SK-N-SH (cell line): ENCODE data around the gene DPF3. TPM values are rescaled to one million over a fixed set of nuclear protein-coding genes. Genes with fewer than 3 reads are reported as not detected.

Source experiments
- CTCF ChIA-PET: fragments of 300-600, 350-600 bp; formaldehyde crosslinking; extraction: SDS; loops from one replicate; lab custom pipeline; 2021; lab: Yijun Ruan, JAX
- POLR2A ChIA-PET: fragments of 350-600 bp; sonication (Branson Sonifier 250); formaldehyde crosslinking; extraction: SDS; loops from one replicate; lab custom pipeline; 2020; ENCODE audit warnings: antibody characterized with exemption, inconsistent platforms; lab: Yijun Ruan, JAX
- DNase-seq: peaks from one replicate; pipeline ENCODE4 v3.0.0; 2012
- H2AFZ ChIP-seq: fragments of 200-600 bp; sonication (generic); 2 replicates; pipeline ENCODE4 v1.8.1; 2016; ENCODE audit warnings: antibody characterized with exemption, mild to moderate bottlenecking, low read depth
- H3F3A ChIP-seq: fragments of 200-600 bp; sonication (generic); replicated peaks from 2 replicates; pipeline ENCODE3; 2016; ENCODE audit warnings: antibody characterized with exemption, mild to moderate bottlenecking; ENCODE audit not compliant: insufficient read depth
- H3K27ac ChIP-seq, 2 experiments: fragments of 200-500 bp in 1 of 2; fragments of 200-600 bp in 1 of 2; sonication (Bioruptor generic) in 1 of 2; sonication (generic), shearing (Covaris generic) in 1 of 2; 2 replicates each; pipeline versions ENCODE4 v1.5.1 to v1.6.1; 2014 to 2016; ENCODE audit warnings: low read depth in 2 of 2, inconsistent platforms in 1 of 2, low read length in 1 of 2, mild to moderate bottlenecking in 1 of 2, mixed read lengths in 1 of 2
- H3K27me3 ChIP-seq: fragments of 200-600 bp; sonication (generic), shearing (Covaris generic); 2 replicates; pipeline ENCODE4 v1.6.1; 2016; ENCODE audit warnings: mixed run types; ENCODE audit not compliant: insufficient read depth
- H3K36me3 ChIP-seq, 2 experiments: fragments of 200-500 bp in 1 of 2; fragments of 200-600 bp in 1 of 2; sonication (Bioruptor generic) in 1 of 2; sonication (generic) in 1 of 2; replicated peaks in 1 of 2; 2 replicates each; pipeline versions ENCODE3 to v1.5.1; 2014 to 2016; ENCODE audit warnings: low read length in 1 of 2, mild to moderate bottlenecking in 1 of 2; ENCODE audit not compliant: insufficient read depth in 2 of 2, control insufficient read depth in 1 of 2
- H3K4me1 ChIP-seq, 2 experiments: fragments of 200-500 bp in 1 of 2; fragments of 200-600 bp in 1 of 2; sonication (Bioruptor generic) in 1 of 2; sonication (generic), shearing (Covaris generic) in 1 of 2; 2 replicates each; pipeline versions ENCODE4 v1.5.1 to v1.6.1; 2014 to 2016; ENCODE audit warnings: low read depth in 1 of 2, low read length in 1 of 2, mixed run types in 1 of 2; ENCODE audit not compliant: insufficient read depth in 2 of 2, control insufficient read depth in 1 of 2
- H3K4me2 ChIP-seq: fragments of 200-600 bp; sonication (generic), shearing (Covaris generic); 2 replicates; pipeline ENCODE4 v1.6.1; 2017; ENCODE audit warnings: mixed run types
- H3K4me3 ChIP-seq, 2 experiments: fragments of 200-500 bp in 1 of 2; fragments of 200-600 bp in 1 of 2; sonication (Bioruptor generic) in 1 of 2; sonication (generic), shearing (Covaris generic) in 1 of 2; 2 replicates each; pipeline versions ENCODE4 v1.5.1 to v1.8.1; 2014 to 2016; ENCODE audit warnings: low read depth in 2 of 2, inconsistent platforms in 1 of 2, low read length in 1 of 2, mild to moderate bottlenecking in 1 of 2, mixed read lengths in 1 of 2, moderate library complexity in 1 of 2
- H3K79me2 ChIP-seq: fragments of 200-600 bp; sonication (generic); 2 replicates; pipeline ENCODE4 v1.8.1; 2017; ENCODE audit warnings: mild to moderate bottlenecking; ENCODE audit not compliant: insufficient read depth
- H3K9ac ChIP-seq: fragments of 200-600 bp; sonication (generic); 2 replicates; pipeline ENCODE4 v1.6.1; 2017; ENCODE audit warnings: mixed run types
- H3K9me2 ChIP-seq: fragments of 200-600 bp; sonication (generic); 2 replicates; pipeline ENCODE4 v1.6.1; 2017; ENCODE audit warnings: mixed run types
- H3K9me3 ChIP-seq: fragments of 200-600 bp; sonication (generic); 2 replicates; pipeline ENCODE4 v1.6.1; 2017; ENCODE audit warnings: mixed run types, mild to moderate bottlenecking, moderate library complexity
- H4K20me1 ChIP-seq: fragments of 200-600 bp; sonication (generic); 2 replicates; pipeline ENCODE4 v1.6.1; 2017; ENCODE audit warnings: mild to moderate bottlenecking, mixed run types; ENCODE audit not compliant: insufficient read depth
- CTCF ChIP-seq: fragments of 200-600 bp; sonication (generic); IDR thresholded peaks from 2 replicates; pipeline ENCODE4 v1.6.1; 2017; ENCODE audit warnings: antibody characterized with exemption, mild to moderate bottlenecking, moderate library complexity
- EZH2phosphoT487 ChIP-seq: fragments of 200-600 bp; sonication (generic); IDR thresholded peaks from 2 replicates; pipeline ENCODE4 v1.6.1; 2017; ENCODE audit warnings: low read depth, mixed run types, mild to moderate bottlenecking, antibody characterized with exemption, moderate library complexity, borderline replicate concordance
- IRF3 ChIP-seq: fragments of 150-350 bp; IDR thresholded peaks from 2 replicates; pipeline ENCODE4 v1.6.1; 2016; ENCODE audit warnings: mild to moderate bottlenecking, low read depth, low read length
- NFIC ChIP-seq: IDR thresholded peaks from 2 replicates; pipeline ENCODE4 v1.4.0; 2012; ENCODE audit warnings: borderline replicate concordance
- RFX5 ChIP-seq: IDR thresholded peaks from 2 replicates; pipeline ENCODE4 v1.6.1; 2012; ENCODE audit warnings: mild to moderate bottlenecking, improper control_type of control experiment, low read length
- TAF1 ChIP-seq: IDR thresholded peaks from 2 replicates; pipeline ENCODE4 v1.6.1; 2012; ENCODE audit warnings: low read depth, mild to moderate bottlenecking, low read length, moderate library complexity, borderline replicate concordance
- ZBTB33 ChIP-seq: IDR thresholded peaks from 2 replicates; pipeline ENCODE4 v1.4.0; 2012; ENCODE audit warnings: low read depth, borderline replicate concordance
- WGBS: methylation state at CpG from one replicate; pipeline ENCODE4 v1.1.6; 2017; ENCODE audit warnings: low lambda C conversion rate; 5-methylcytosine and 5-hydroxymethylcytosine counted together
- polyA plus RNA-seq, 3 experiments: library from polyadenylated mRNA; depleted of rRNA; stranded (reverse); fragments of >200 nt; gene quantifications; 2 replicates each; pipeline ENCODE4 v1.2.3, GENCODE V29; 2012

DPF3 gene
- polyA plus RNA-seq, 1 of the 3 experiments (the other 2 are of a cell fraction): 2.8 TPM

- Histone ChIP-seq H3K27ac (no peak overlapping the region), H2AFZ (no peak overlapping the region), H3K27me3 (no peaks in the 10 kb centered on the region), H3K9me3 (no peaks in the 10 kb centered on the region), H4K20me1 (no peaks in the 10 kb centered on the region), H3K4me2 (no peak overlapping the region), H3F3A (no peaks in the 10 kb centered on the region), H3K9me2 (no peaks in the 10 kb centered on the region), H3K79me2 (no peaks in the 10 kb centered on the region), H3K4me3 (no peak overlapping the region), H3K9ac (no peak overlapping the region), H3K4me1 (peaks cover 7 to 21% of the 10 kb centered on the region in 2 experiments; a peak in 3 of 4 replicates), H3K36me3 (no peaks in the 10 kb centered on the region)
- ChIA-PET POLR2A (interaction anchor here (0.6 kb wide), 1 partner anchor 96 kb away, joined by 3 read pairs; no protein-coding TSS in a partner anchor), CTCF (interaction anchor here (0.9 to 1.8 kb wide), 3 partner anchors 14 to 131 kb away, joined by 4 to 5 read pairs (median 4); no protein-coding TSS in a partner anchor)
- TF ChIP-seq EZH2phosphoT487: no peak
- TF ChIP-seq CTCF: peak; percentile 18; the same call in 1 of the 2 replicates
- no peak for DNase-seq
- WGBS: 94% methylated on average over 4 of the region's 4 CpGs
These were observed 249.0 kb downstream of the DPF3 start for GRCh38 chr14:72644758-72645489.

- Histone ChIP-seq H3F3A (no peaks in the 10 kb centered on the region), H3K79me2 (no peaks in the 10 kb centered on the region), H3K9ac (peak overlapping the region; percentile 52; the same call in 1 of the 2 replicates), H3K9me2 (no peaks in the 10 kb centered on the region), H2AFZ (no peak overlapping the region), H3K4me3 (no peak overlapping the region), H3K27ac (peak overlapping the region in 1 of 2 experiments; percentile 88; a peak in 2 of 4 replicates), H3K9me3 (no peaks in the 10 kb centered on the region), H3K27me3 (no peaks in the 10 kb centered on the region), H3K4me1 (peaks cover 4 to 21% of the 10 kb centered on the region in 2 experiments; a peak in 3 of 4 replicates), H3K4me2 (peak overlapping the region; percentile 65), H4K20me1 (no peaks in the 10 kb centered on the region), H3K36me3 (no peaks in the 10 kb centered on the region)
- TF ChIP-seq NFIC: no peak
- no peak for TF ChIP-seq TAF1
- TF ChIP-seq ZBTB33: no peak
- no peak for TF ChIP-seq IRF3
- no peak for TF ChIP-seq RFX5
- WGBS: 98% methylated on average over 3 of the region's 6 CpGs
- CTCF ChIA-PET: interaction anchor here (1.0 to 1.8 kb wide), 3 partner anchors 15 to 130 kb away, joined by 3 to 5 read pairs (median 4); no protein-coding TSS in a partner anchor
- POLR2A ChIA-PET: no interaction called here
- DNase-seq: no peak
These were observed 249.9 kb downstream of the DPF3 start for GRCh38 chr14:72644038-72644437.
